Liver (tissue), 10 donors: ENCODE results near the gene PDCD10. TPM values are rescaled to one million over a fixed set of nuclear protein-coding genes. Genes with fewer than 3 reads are reported as not detected.

Experiments used
- DNase-seq: peaks from one replicate; pipeline ENCODE4 v3.0.0-alpha.2; 2017; ENCODE audit warnings: low spot score
- H3K27ac ChIP-seq, 2 donors: one replicate each; pipeline ENCODE4 v1.7.0; 2013; ENCODE audit warnings: inconsistent platforms in 2 of 2, low read length in 2 of 2, control low read depth in 1 of 2, low read depth in 1 of 2, mild to moderate bottlenecking in 1 of 2
- H3K27me3 ChIP-seq, 4 donors: one replicate each; pipeline versions ENCODE4 v1.6.1 to v1.7.0; 2013; ENCODE audit warnings: low read length in 3 of 4, inconsistent platforms in 1 of 4, mild to moderate bottlenecking in 1 of 4, moderate library complexity in 1 of 4; ENCODE audit not compliant: control insufficient read depth in 4 of 4, insufficient read depth in 4 of 4
- H3K36me3 ChIP-seq, 4 donors: one replicate each; pipeline versions ENCODE4 v1.6.1 to v1.7.0; 2013; ENCODE audit warnings: low read length in 3 of 4, mild to moderate bottlenecking in 3 of 4, low read depth in 1 of 4, moderate library complexity in 1 of 4; ENCODE audit not compliant: control insufficient read depth in 4 of 4, insufficient read depth in 3 of 4
- H3K4me1 ChIP-seq, 4 donors: one replicate each; pipeline versions ENCODE4 v1.6.1 to v1.7.0; 2013; ENCODE audit warnings: low read length in 3 of 4, mild to moderate bottlenecking in 3 of 4, moderate library complexity in 1 of 4; ENCODE audit not compliant: control insufficient read depth in 4 of 4, insufficient read depth in 4 of 4
- H3K4me3 ChIP-seq, 3 donors: one replicate each; pipeline versions ENCODE4 v1.6.1 to v1.7.0; 2013; ENCODE audit warnings: low read length in 3 of 3, control low read depth in 1 of 3, low read depth in 1 of 3, mild to moderate bottlenecking in 1 of 3
- H3K9ac ChIP-seq, 2 donors: one replicate each; pipeline ENCODE4 v1.7.0; 2013; ENCODE audit warnings: low read length in 2 of 2, mild to moderate bottlenecking in 2 of 2, moderate library complexity in 2 of 2, control low read depth in 1 of 2, low read depth in 1 of 2
- H3K9me3 ChIP-seq, 4 donors: one replicate each; pipeline versions ENCODE4 v1.6.1 to v1.7.0; 2013; ENCODE audit warnings: low read length in 3 of 4; ENCODE audit not compliant: control insufficient read depth in 4 of 4
- ATF3 ChIP-seq: IDR thresholded peaks from 2 replicates; pipeline ENCODE4 v1.6.1; 2016; ENCODE audit warnings: antibody characterized with exemption
- EGR1 ChIP-seq, 2 donors: IDR thresholded peaks; 2 replicates each; pipeline ENCODE4 v1.6.1; 2016 to 2018; ENCODE audit warnings: antibody characterized with exemption in 2 of 2, low read depth in 2 of 2
- FOXA1 ChIP-seq: IDR thresholded peaks from 2 replicates; pipeline ENCODE4 v1.6.1; 2016; ENCODE audit warnings: antibody characterized with exemption
- FOXA2 ChIP-seq: IDR thresholded peaks from 2 replicates; pipeline ENCODE4 v1.6.1; 2016; ENCODE audit warnings: antibody characterized with exemption
- GABPA ChIP-seq, 2 donors: IDR thresholded peaks in 1 of 2; conservative IDR thresholded peaks in 1 of 2; 2 replicates each; pipeline ENCODE4 v1.6.1; 2016; ENCODE audit warnings: antibody characterized with exemption in 2 of 2, mild to moderate bottlenecking in 1 of 2, moderate library complexity in 1 of 2
- HNF4A ChIP-seq, 2 donors: conservative IDR thresholded peaks; 2 replicates each; pipeline ENCODE4 v1.6.1; 2016; ENCODE audit warnings: antibody characterized with exemption in 2 of 2, mild to moderate bottlenecking in 2 of 2
- HNF4G ChIP-seq: IDR thresholded peaks from 2 replicates; pipeline ENCODE4 v1.6.1; 2016; ENCODE audit warnings: antibody characterized with exemption
- JUND ChIP-seq, 2 donors: IDR thresholded peaks; 2 replicates each; pipeline ENCODE4 v1.6.1; 2016; ENCODE audit warnings: antibody characterized with exemption in 2 of 2
- NR2F2 ChIP-seq: IDR thresholded peaks from 2 replicates; pipeline ENCODE4 v1.6.1; 2016; ENCODE audit warnings: antibody characterized with exemption
- RAD21 ChIP-seq, 2 donors: IDR thresholded peaks; 2 replicates each; pipeline ENCODE4 v1.6.1; 2016; ENCODE audit warnings: antibody characterized with exemption in 2 of 2, mild to moderate bottlenecking in 2 of 2
- REST ChIP-seq: IDR thresholded peaks from 2 replicates; pipeline ENCODE4 v1.6.1; 2016; ENCODE audit warnings: antibody characterized with exemption, mild to moderate bottlenecking
- RXRA ChIP-seq, 2 donors: IDR thresholded peaks; 2 replicates each; pipeline ENCODE4 v1.6.1; 2017 to 2018; ENCODE audit warnings: antibody characterized with exemption in 2 of 2, mild to moderate bottlenecking in 1 of 2
- SP1 ChIP-seq: IDR thresholded peaks from 2 replicates; pipeline ENCODE4 v1.6.1; 2018; ENCODE audit warnings: antibody characterized with exemption, mild to moderate bottlenecking
- TAF1 ChIP-seq: conservative IDR thresholded peaks from 2 replicates; pipeline ENCODE4 v1.6.1; 2016; ENCODE audit warnings: antibody characterized with exemption, mild to moderate bottlenecking
- YY1 ChIP-seq: IDR thresholded peaks from 2 replicates; pipeline ENCODE4 v1.6.1; 2016; ENCODE audit warnings: antibody characterized with exemption, mild to moderate bottlenecking
- ZBTB33 ChIP-seq: IDR thresholded peaks from 2 replicates; pipeline ENCODE4 v1.6.1; 2016; ENCODE audit warnings: antibody characterized with exemption
- WGBS: extraction: QIAGEN DNeasy Blood & Tissue Kit; methylation state at CpG from one replicate; pipeline ENCODE4 v1.1.7; 2013; 5-methylcytosine and 5-hydroxymethylcytosine counted together
- polyA plus RNA-seq, 2 donors: library from polyadenylated mRNA; stranded (reverse) in 1 of 2; unstranded in 1 of 2; fragments of 200-250 nt in 1 of 2; fragments of >200 nt in 1 of 2; fragmentation: Nextera tagmentation in 1 of 2; extraction: Ambion mirVana in 1 of 2; gene quantifications; one replicate each; pipeline versions ENCODE4 v1.2.1 to v1.2.3, GENCODE V29; 2013 to 2015
- small RNA-seq: library from RNA; depleted of rRNA; stranded (forward); fragments of <200 nt; gene quantifications from one replicate; pipeline ENCODE3, GENCODE V24; 2014
- total RNA-seq, 2 donors: library from RNA; depleted of rRNA; stranded (reverse); fragments of >200 nt; gene quantifications; one replicate each; pipeline ENCODE4 v1.2.3, GENCODE V29; 2014
- TF ChIP-seq, protein P1 (sequence below): fragments of 150-350 bp; IDR thresholded peaks from 2 replicates; pipeline ENCODE4 v1.5.1; 2017; ENCODE audit warnings: improper control_type of control experiment, low read depth, low read length; ENCODE audit not compliant: missing input control
- TF ChIP-seq, protein P2 (sequence below): IDR thresholded peaks from 2 replicates; pipeline ENCODE4 v1.6.1; 2016; ENCODE audit warnings: antibody characterized with exemption
- donor health status: healthy.
- donor health status: healthy.
- donor health status: healthy.
- donor health status: healthy.
- donor health status: healthy.

The PDCD10 gene
- total and polyA plus RNA-seq, 4 donors, result 17.5 to 84.0 (median 22.5) TPM

GRCh38 chr3:167649746-167650145 lies 84.9 kb downstream of the PDCD10 start:
- no peak for TF ChIP-seq YY1
- TF ChIP-seq RXRA (IDR thresholded peaks at IDR 0.05), result no peak
- TF ChIP-seq HNF4A (conservative IDR thresholded peaks at IDR 0.05), result no peak
- TF ChIP-seq JUND (IDR thresholded peaks at IDR 0.05), result no peak
- no peak for TF ChIP-seq NR2F2
- no peak for TF ChIP-seq TAF1
- no peak for TF ChIP-seq GABPA (IDR thresholded peaks at IDR 0.05 in 1 of 2, conservative IDR thresholded peaks at IDR 0.05 in 1 of 2)
- TF ChIP-seq, protein P1, sequence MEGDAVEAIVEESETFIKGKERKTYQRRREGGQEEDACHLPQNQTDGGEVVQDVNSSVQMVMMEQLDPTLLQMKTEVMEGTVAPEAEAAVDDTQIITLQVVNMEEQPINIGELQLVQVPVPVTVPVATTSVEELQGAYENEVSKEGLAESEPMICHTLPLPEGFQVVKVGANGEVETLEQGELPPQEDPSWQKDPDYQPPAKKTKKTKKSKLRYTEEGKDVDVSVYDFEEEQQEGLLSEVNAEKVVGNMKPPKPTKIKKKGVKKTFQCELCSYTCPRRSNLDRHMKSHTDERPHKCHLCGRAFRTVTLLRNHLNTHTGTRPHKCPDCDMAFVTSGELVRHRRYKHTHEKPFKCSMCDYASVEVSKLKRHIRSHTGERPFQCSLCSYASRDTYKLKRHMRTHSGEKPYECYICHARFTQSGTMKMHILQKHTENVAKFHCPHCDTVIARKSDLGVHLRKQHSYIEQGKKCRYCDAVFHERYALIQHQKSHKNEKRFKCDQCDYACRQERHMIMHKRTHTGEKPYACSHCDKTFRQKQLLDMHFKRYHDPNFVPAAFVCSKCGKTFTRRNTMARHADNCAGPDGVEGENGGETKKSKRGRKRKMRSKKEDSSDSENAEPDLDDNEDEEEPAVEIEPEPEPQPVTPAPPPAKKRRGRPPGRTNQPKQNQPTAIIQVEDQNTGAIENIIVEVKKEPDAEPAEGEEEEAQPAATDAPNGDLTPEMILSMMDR, result no peak
- no peak for TF ChIP-seq HNF4G
- TF ChIP-seq REST, result no peak
- TF ChIP-seq FOXA2, result no peak
- no peak for TF ChIP-seq ATF3
- TF ChIP-seq, protein P2, sequence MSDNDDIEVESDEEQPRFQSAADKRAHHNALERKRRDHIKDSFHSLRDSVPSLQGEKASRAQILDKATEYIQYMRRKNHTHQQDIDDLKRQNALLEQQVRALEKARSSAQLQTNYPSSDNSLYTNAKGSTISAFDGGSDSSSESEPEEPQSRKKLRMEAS, result no peak
- TF ChIP-seq SP1, result no peak
- no peak for TF ChIP-seq RAD21 (IDR thresholded peaks at IDR 0.05)
- TF ChIP-seq ZBTB33, result no peak
- no peak for TF ChIP-seq FOXA1
- TF ChIP-seq EGR1 (IDR thresholded peaks at IDR 0.05; ENCODE audit: low read depth in 2 of 2), result no peak
- H3K27ac ChIP-seq, result no peak overlapping the region
- H3K9ac ChIP-seq, result no peak overlapping the region
- H3K27me3 ChIP-seq, result no peaks in the 10 kb centered on the region
- no peak overlapping the region for H3K4me3 ChIP-seq
- H3K4me1 ChIP-seq, result no peaks in the 10 kb centered on the region
- WGBS, result 17% methylated on average over 1 of the region's 1 CpG
- no peaks in the 10 kb centered on the region for H3K36me3 ChIP-seq
- H3K9me3 ChIP-seq, result no peaks in the 10 kb centered on the region
- no peak for DNase-seq

DNA sequence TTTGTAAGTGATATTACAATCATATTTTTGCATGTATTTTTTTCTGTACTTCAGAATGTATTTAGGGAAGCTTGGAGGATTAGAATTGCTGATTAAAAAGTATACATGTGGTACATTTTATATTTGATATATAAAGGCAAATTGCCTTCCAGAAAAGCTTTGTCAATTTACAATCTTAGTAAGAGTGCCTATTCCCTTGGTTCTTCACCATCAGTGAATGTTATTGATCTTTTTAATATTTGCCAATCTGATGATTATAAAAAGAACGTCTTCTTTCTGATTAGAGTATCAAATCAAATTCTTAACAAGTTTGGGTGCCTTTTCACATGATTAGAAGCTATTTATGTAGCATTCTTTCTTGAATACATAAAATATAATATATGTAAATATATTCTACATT lies 90.1 kb downstream of the PDCD10 start:
- 72% methylated on average over 1 of the region's 1 CpG for WGBS
- Histone ChIP-seq H3K36me3 (no peaks in the 10 kb centered on the region), H3K27me3 (no peaks in the 10 kb centered on the region), H3K4me3 (no peak overlapping the region), H3K9me3 (peaks cover 0 to 2% (median 0%) of the 10 kb centered on the region in 4 donors), H3K9ac (no peak overlapping the region), H3K27ac (no peak overlapping the region), H3K4me1 (no peaks in the 10 kb centered on the region)
- no peak for DNase-seq
- TF ChIP-seq FOXA1 (no peak), FOXA2 (no peak), GABPA (IDR thresholded peaks at IDR 0.05 in 1 of 2, conservative IDR thresholded peaks at IDR 0.05 in 1 of 2) (no peak), HNF4G (no peak)

Small RNAs within 50 kb of the gene (small RNA-seq; reads per million reads assigned to genes)
- not detected for gene HMGN1P8

Other genes starting within 250 kb of the PDCD10 start
- under 1 TPM; 0.23 to 0.42 TPM for gene WDR49, start 81.0 kb downstream of the PDCD10 start, total RNA-seq
- not detected for gene WDR49, start 81.0 kb downstream of the PDCD10 start, polyA plus RNA-seq
- gene SERPINI1, start 829 bp upstream of the PDCD10 start, total RNA-seq, result 10 to 100 TPM in 1 of 2 donors, 1 to 10 TPM in 1; 1.3 to 23.6 TPM
- 1 to 10 TPM in 1 of 2 donors, under 1 TPM in 1; 0.90 to 2.6 TPM for gene SERPINI1, start 829 bp upstream of the PDCD10 start, polyA plus RNA-seq